ENCODE measurements around the gene TRPC4AP.

The TRPC4AP gene

DNA sequence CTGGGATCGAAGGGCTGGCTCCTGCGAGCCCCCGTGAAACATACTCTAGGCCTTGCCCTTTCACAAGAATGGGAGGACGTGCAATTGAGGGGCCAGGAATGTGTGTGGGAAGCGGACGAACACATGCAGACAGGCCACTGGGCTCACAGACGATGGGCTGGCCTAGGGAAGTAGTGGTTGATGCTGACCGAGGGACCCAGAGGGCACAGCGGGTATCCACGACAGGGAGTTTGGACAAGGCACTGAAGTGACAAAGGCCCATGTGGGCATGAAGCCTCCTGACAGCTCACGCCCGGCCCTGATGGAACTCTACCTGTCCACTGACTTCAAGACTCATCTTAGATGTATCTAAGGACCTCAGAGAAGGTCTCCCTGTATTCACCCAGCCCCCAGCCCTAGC, 84.7 kb downstream of the TRPC4AP start:
- H3K4me3 ChIP-seq (ENCODE audit: insufficient read depth, low read length, poor library complexity, severe bottlenecking): no peak overlapping the region
- H3K27me3 ChIP-seq (ENCODE audit: low read length): no peaks in the 10 kb centered on the region
- no peaks in the 10 kb centered on the region for H3K9me2 ChIP-seq (replicated peaks; ENCODE audit: insufficient read depth, low read length)
- no peaks in the 10 kb centered on the region for H3K79me2 ChIP-seq (ENCODE audit: insufficient read depth, low read length)
- H3K36me3 ChIP-seq (ENCODE audit: low read length): no peaks in the 10 kb centered on the region
- no peak overlapping the region for H3K4me2 ChIP-seq (ENCODE audit: low read depth, low read length, poor library complexity, severe bottlenecking)
- H4K20me1 ChIP-seq (ENCODE audit: low read depth, low read length): no peaks in the 10 kb centered on the region
- no peak overlapping the region for H3K27ac ChIP-seq (ENCODE audit: low read depth, low read length)
- no peak for TF ChIP-seq EZH2phosphoT487 (conservative IDR thresholded peaks at IDR 0.05; ENCODE audit: low read length)
- TF ChIP-seq, protein P1, sequence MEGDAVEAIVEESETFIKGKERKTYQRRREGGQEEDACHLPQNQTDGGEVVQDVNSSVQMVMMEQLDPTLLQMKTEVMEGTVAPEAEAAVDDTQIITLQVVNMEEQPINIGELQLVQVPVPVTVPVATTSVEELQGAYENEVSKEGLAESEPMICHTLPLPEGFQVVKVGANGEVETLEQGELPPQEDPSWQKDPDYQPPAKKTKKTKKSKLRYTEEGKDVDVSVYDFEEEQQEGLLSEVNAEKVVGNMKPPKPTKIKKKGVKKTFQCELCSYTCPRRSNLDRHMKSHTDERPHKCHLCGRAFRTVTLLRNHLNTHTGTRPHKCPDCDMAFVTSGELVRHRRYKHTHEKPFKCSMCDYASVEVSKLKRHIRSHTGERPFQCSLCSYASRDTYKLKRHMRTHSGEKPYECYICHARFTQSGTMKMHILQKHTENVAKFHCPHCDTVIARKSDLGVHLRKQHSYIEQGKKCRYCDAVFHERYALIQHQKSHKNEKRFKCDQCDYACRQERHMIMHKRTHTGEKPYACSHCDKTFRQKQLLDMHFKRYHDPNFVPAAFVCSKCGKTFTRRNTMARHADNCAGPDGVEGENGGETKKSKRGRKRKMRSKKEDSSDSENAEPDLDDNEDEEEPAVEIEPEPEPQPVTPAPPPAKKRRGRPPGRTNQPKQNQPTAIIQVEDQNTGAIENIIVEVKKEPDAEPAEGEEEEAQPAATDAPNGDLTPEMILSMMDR (IDR thresholded peaks at IDR 0.05; ENCODE audit: insufficient read depth, low read length, poor library complexity, severe bottlenecking): no peak
- H2AFZ ChIP-seq (ENCODE audit: low read depth, low read length, severe bottlenecking): no peak overlapping the region
- H3K9ac ChIP-seq (ENCODE audit: low read length): no peak overlapping the region
- H3F3A ChIP-seq (ENCODE audit: insufficient read depth): no peaks in the 10 kb centered on the region
- no peaks in the 10 kb centered on the region for H3K9me3 ChIP-seq (ENCODE audit: insufficient read depth, low read length)

DNA sequence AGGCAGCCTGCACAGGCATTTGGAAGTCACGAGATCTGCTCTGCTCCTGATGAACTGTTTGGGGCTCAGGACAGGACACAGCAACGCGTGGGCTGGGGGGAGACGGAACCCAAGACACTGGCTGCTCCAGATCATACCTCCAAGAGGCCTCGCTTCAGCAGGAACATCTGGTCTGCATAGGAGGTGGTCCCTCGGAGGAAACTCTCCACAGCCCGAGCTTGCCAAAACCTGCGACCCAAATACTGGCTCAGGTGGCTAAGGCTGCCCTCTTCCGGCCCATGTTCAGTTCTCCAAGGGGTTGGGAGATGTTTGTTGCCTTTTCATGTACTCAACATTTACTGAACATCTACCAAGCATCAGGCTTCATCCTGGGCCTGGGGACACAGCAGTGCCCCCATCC, 85.2 kb downstream of the TRPC4AP start:
- Histone ChIP-seq H3K9ac (ENCODE audit: low read length) (no peak overlapping the region), H3K9me3 (ENCODE audit: insufficient read depth, low read length) (no peaks in the 10 kb centered on the region), H3K79me2 (ENCODE audit: insufficient read depth, low read length) (no peaks in the 10 kb centered on the region), H3K27ac (ENCODE audit: low read depth, low read length) (no peak overlapping the region), H2AFZ (ENCODE audit: low read depth, low read length, severe bottlenecking) (no peak overlapping the region), H3K4me2 (ENCODE audit: low read depth, low read length, poor library complexity, severe bottlenecking) (no peak overlapping the region), H4K20me1 (ENCODE audit: low read depth, low read length) (no peaks in the 10 kb centered on the region), H3F3A (ENCODE audit: insufficient read depth) (no peaks in the 10 kb centered on the region), H3K4me3 (ENCODE audit: insufficient read depth, low read length, poor library complexity, severe bottlenecking) (no peak overlapping the region), H3K9me2 (replicated peaks; ENCODE audit: insufficient read depth, low read length) (no peaks in the 10 kb centered on the region), H3K27me3 (ENCODE audit: low read length) (no peaks in the 10 kb centered on the region), H3K36me3 (ENCODE audit: low read length) (no peaks in the 10 kb centered on the region)
- TF ChIP-seq, protein P1 (IDR thresholded peaks at IDR 0.05; ENCODE audit: insufficient read depth, low read length, poor library complexity, severe bottlenecking): no peak
- no peak for TF ChIP-seq EZH2phosphoT487 (conservative IDR thresholded peaks at IDR 0.05; ENCODE audit: low read length)

DNA sequence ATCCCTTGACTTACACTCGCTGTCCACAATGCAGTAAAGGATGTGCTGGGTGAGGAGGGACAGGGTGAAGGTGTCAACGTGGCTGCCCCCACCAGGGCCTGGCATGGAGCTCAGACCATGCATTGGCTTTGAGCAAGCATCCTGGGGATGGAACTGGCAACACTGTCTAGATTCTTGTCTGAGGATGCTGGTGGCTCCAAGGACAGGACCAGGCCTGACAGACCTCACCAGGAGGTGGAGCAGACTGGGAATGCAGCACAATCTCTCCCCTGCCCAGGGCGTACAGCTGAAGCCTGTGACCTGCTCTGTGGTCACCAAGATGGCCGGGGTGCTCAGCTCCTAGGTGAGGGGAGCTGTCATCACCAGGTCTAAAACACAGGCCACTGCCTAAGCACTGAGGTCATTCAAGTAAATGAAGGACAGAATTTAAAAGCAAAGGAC, 86.1 kb downstream of the TRPC4AP start:
- no peak for TF ChIP-seq EZH2phosphoT487 (conservative IDR thresholded peaks at IDR 0.05; ENCODE audit: low read length)
- TF ChIP-seq, protein P1 (IDR thresholded peaks at IDR 0.05; ENCODE audit: insufficient read depth, low read length, poor library complexity, severe bottlenecking): no peak
- H3K4me2 ChIP-seq (ENCODE audit: low read depth, low read length, poor library complexity, severe bottlenecking): no peak overlapping the region
- H3K27ac ChIP-seq (ENCODE audit: low read depth, low read length): no peak overlapping the region
- no peaks in the 10 kb centered on the region for H3F3A ChIP-seq (ENCODE audit: insufficient read depth)
- no peaks in the 10 kb centered on the region for H4K20me1 ChIP-seq (ENCODE audit: low read depth, low read length)
- H3K9me3 ChIP-seq (ENCODE audit: insufficient read depth, low read length): no peaks in the 10 kb centered on the region
- H3K9ac ChIP-seq (ENCODE audit: low read length): no peak overlapping the region
- no peak overlapping the region for H3K4me3 ChIP-seq (ENCODE audit: insufficient read depth, low read length, poor library complexity, severe bottlenecking)
- no peaks in the 10 kb centered on the region for H3K36me3 ChIP-seq (ENCODE audit: low read length)
- H3K79me2 ChIP-seq (ENCODE audit: insufficient read depth, low read length): no peaks in the 10 kb centered on the region
- H2AFZ ChIP-seq (ENCODE audit: low read depth, low read length, severe bottlenecking): no peak overlapping the region
- no peaks in the 10 kb centered on the region for H3K9me2 ChIP-seq (replicated peaks; ENCODE audit: insufficient read depth, low read length)
- no peaks in the 10 kb centered on the region for H3K27me3 ChIP-seq (ENCODE audit: low read length)

Measured in SU-DHL-6 (cell line).